H1 (cell line): ENCODE results near the gene FGF21. TPM values are rescaled to one million over a fixed set of nuclear protein-coding genes. Genes with fewer than 3 reads are reported as not detected.

Experiments used
- CTCF ChIA-PET: fragments of 300-600 bp; sonication (Branson Sonifier 250); formaldehyde crosslinking; loops from one replicate; lab custom pipeline; 2021; ENCODE audit not compliant: partially characterized antibody; lab: Charles Lee
- POLR2A ChIA-PET: fragments of 300-600 bp; sonication (Branson Sonifier 250); formaldehyde crosslinking; loops from one replicate; lab custom pipeline; 2021; ENCODE audit warnings: inconsistent platforms; ENCODE audit not compliant: partially characterized antibody; lab: Charles Lee
- DNase-seq, 2 experiments: peaks; one replicate each; pipeline versions ENCODE4 v3.0.0 to v3.0.0-alpha.2; 2010 to 2022; ENCODE audit warnings: low spot score in 2 of 2, low read depth in 1 of 2, mixed read lengths in 1 of 2
- FAIRE-seq: peaks from 2 replicates; lab custom pipeline; 2011; peaks lifted over from hg19 to GRCh38; lab: Jason Lieb, UNC
- H2AFZ ChIP-seq: 2 replicates; pipeline ENCODE4 v1.8.1; 2012; ENCODE audit warnings: low read length, inconsistent platforms
- H2AK5ac ChIP-seq: 2 replicates; pipeline ENCODE4 v1.6.1; 2013; ENCODE audit warnings: low read depth, low read length
- H2BK120ac ChIP-seq: replicated peaks from 2 replicates; pipeline ENCODE3; 2013; ENCODE audit warnings: low read depth, low read length, inconsistent platforms
- H2BK12ac ChIP-seq: 2 replicates; pipeline ENCODE4 v1.6.1; 2013; ENCODE audit warnings: low read depth, low read length
- H2BK15ac ChIP-seq: 2 replicates; pipeline ENCODE4 v1.6.1; 2013; ENCODE audit warnings: low read length
- H2BK20ac ChIP-seq: 2 replicates; pipeline ENCODE4 v1.6.1; 2013; ENCODE audit warnings: low read length
- H2BK5ac ChIP-seq: 2 replicates; pipeline ENCODE4 v1.6.1; 2013; ENCODE audit warnings: low read depth, low read length
- H3K14ac ChIP-seq: 2 replicates; pipeline ENCODE4 v1.6.1; 2013; ENCODE audit warnings: inconsistent platforms; ENCODE audit not compliant: insufficient read length
- H3K18ac ChIP-seq: 2 replicates; pipeline ENCODE4 v1.6.1; 2013; ENCODE audit warnings: low read length; ENCODE audit errors: extremely low read depth
- H3K23ac ChIP-seq: 2 replicates; pipeline ENCODE4 v1.6.1; 2013; ENCODE audit warnings: inconsistent platforms; ENCODE audit not compliant: insufficient read length
- H3K23me2 ChIP-seq: 2 replicates; pipeline ENCODE4 v1.6.1; 2013; ENCODE audit warnings: low read depth, low read length
- H3K27ac ChIP-seq: 2 replicates; pipeline ENCODE4 v1.6.1; 2011; ENCODE audit warnings: low read depth, low read length, inconsistent platforms
- H3K27me3 ChIP-seq, 4 experiments: replicated peaks in 1 of 4; 1 replicate in 1 of 4; 2 replicates in 3 of 4; pipeline versions ENCODE4 v1.6.1 to v1.8.1; 2011 to 2013; ENCODE audit warnings: low read length in 3 of 4, mild to moderate bottlenecking in 3 of 4, inconsistent platforms in 2 of 4, mixed read lengths in 2 of 4, moderate library complexity in 1 of 4; ENCODE audit not compliant: control insufficient read depth in 3 of 4, insufficient read depth in 3 of 4; ENCODE audit errors: extremely low read depth in 1 of 4
- H3K36me3 ChIP-seq, 4 experiments: 2 replicates each; pipeline versions ENCODE4 v1.6.1 to v1.8.1; 2011 to 2013; ENCODE audit warnings: mild to moderate bottlenecking in 4 of 4, low read length in 3 of 4, moderate library complexity in 2 of 4, control low read depth in 1 of 4, inconsistent platforms in 1 of 4; ENCODE audit not compliant: insufficient read depth in 4 of 4, control insufficient read depth in 2 of 4
- H3K4ac ChIP-seq: replicated peaks from 2 replicates; pipeline ENCODE3; 2013; ENCODE audit warnings: low read length, low read depth, mixed read lengths, inconsistent platforms; ENCODE audit not compliant: insufficient read length
- H3K4me1 ChIP-seq, 4 experiments: replicated peaks in 1 of 4; 1 replicate in 1 of 4; 2 replicates in 3 of 4; pipeline versions ENCODE4 v1.6.1 to v1.8.1; 2011 to 2013; ENCODE audit warnings: low read length in 3 of 4, inconsistent platforms in 2 of 4, mixed read lengths in 1 of 4; ENCODE audit not compliant: insufficient read depth in 4 of 4, control insufficient read depth in 3 of 4
- H3K4me2 ChIP-seq, 2 experiments: 2 replicates each; pipeline versions ENCODE4 v1.6.1 to v1.8.1; 2011 to 2013; ENCODE audit warnings: low read depth in 2 of 2, low read length in 2 of 2, control low read depth in 1 of 2, inconsistent platforms in 1 of 2, mild to moderate bottlenecking in 1 of 2; ENCODE audit not compliant: insufficient read depth in 1 of 2
- H3K4me3 ChIP-seq, 4 experiments: fragments of 200-600, 300-600 bp in 1 of 4; sonication (generic), shearing (Covaris generic), sonication (Bioruptor Twin) in 1 of 4; 2 replicates each; pipeline versions ENCODE4 v1.5.1 to v1.8.1; 2011 to 2016; ENCODE audit warnings: low read length in 4 of 4, low read depth in 3 of 4, control low read depth in 2 of 4, inconsistent platforms in 2 of 4, mild to moderate bottlenecking in 2 of 4, mixed read lengths in 1 of 4, moderate library complexity in 1 of 4; ENCODE audit not compliant: insufficient read depth in 2 of 4; ENCODE audit errors: extremely low read depth in 1 of 4
- H3K56ac ChIP-seq: replicated peaks from 2 replicates; pipeline ENCODE3; 2013; ENCODE audit warnings: low read depth, mild to moderate bottlenecking, mixed read lengths, low read length, inconsistent platforms; ENCODE audit not compliant: insufficient read length
- H3K79me1 ChIP-seq: 2 replicates; pipeline ENCODE4 v1.6.1; 2013; ENCODE audit warnings: low read depth, low read length, control low read depth
- H3K79me2 ChIP-seq, 2 experiments: 2 replicates each; pipeline versions ENCODE4 v1.6.1 to v1.8.1; 2012 to 2013; ENCODE audit warnings: low read length in 2 of 2, mild to moderate bottlenecking in 2 of 2, inconsistent platforms in 1 of 2; ENCODE audit not compliant: insufficient read depth in 2 of 2, control insufficient read depth in 1 of 2
- H3K9ac ChIP-seq, 4 experiments: replicated peaks in 1 of 4; 1 replicate in 1 of 4; 2 replicates in 3 of 4; pipeline versions ENCODE4 v1.6.1 to v1.8.1; 2011 to 2013; ENCODE audit warnings: low read depth in 3 of 4, low read length in 3 of 4, control low read depth in 2 of 4, mild to moderate bottlenecking in 2 of 4, moderate library complexity in 2 of 4, inconsistent platforms in 1 of 4; ENCODE audit errors: extremely low read depth in 1 of 4
- H3K9me3 ChIP-seq, 2 experiments: 2 replicates each; pipeline versions ENCODE4 v1.6.1 to v1.8.1; 2012 to 2013; ENCODE audit warnings: mild to moderate bottlenecking in 2 of 2, moderate library complexity in 2 of 2, control low read depth in 1 of 2, inconsistent platforms in 1 of 2, low read depth in 1 of 2, low read length in 1 of 2, mixed read lengths in 1 of 2; ENCODE audit not compliant: insufficient read depth in 2 of 2
- H4K20me1 ChIP-seq, 2 experiments: replicated peaks in 1 of 2; 2 replicates each; pipeline versions ENCODE3 to v1.8.1; 2011 to 2013; ENCODE audit warnings: inconsistent platforms in 2 of 2, low read length in 2 of 2, mild to moderate bottlenecking in 1 of 2; ENCODE audit not compliant: insufficient read depth in 2 of 2, control insufficient read depth in 1 of 2
- H4K5ac ChIP-seq: 2 replicates; pipeline ENCODE4 v1.6.1; 2013; ENCODE audit warnings: low read length, low read depth, mixed read lengths, inconsistent platforms; ENCODE audit not compliant: insufficient read length
- H4K8ac ChIP-seq: 2 replicates; pipeline ENCODE4 v1.8.0; 2013; ENCODE audit warnings: mild to moderate bottlenecking, moderate library complexity, low read length, inconsistent platforms; ENCODE audit not compliant: insufficient read depth; ENCODE audit errors: extremely low read depth
- H4K91ac ChIP-seq: replicated peaks from 2 replicates; pipeline ENCODE3; 2013; ENCODE audit warnings: low read length, mixed read lengths, inconsistent platforms; ENCODE audit not compliant: insufficient read length
- ATF2 ChIP-seq: IDR thresholded peaks from 2 replicates; pipeline ENCODE4 v1.6.1; 2012; ENCODE audit warnings: low read length, inconsistent platforms
- HDAC2 ChIP-seq, 2 experiments: fragments of 300-600 bp in 1 of 2; sonication (generic) in 1 of 2; IDR thresholded peaks; 2 replicates each; pipeline ENCODE4 v1.6.1; 2011 to 2012; ENCODE audit warnings: low read depth in 2 of 2, low read length in 2 of 2, mild to moderate bottlenecking in 2 of 2, moderate library complexity in 2 of 2, borderline replicate concordance in 1 of 2, inconsistent platforms in 1 of 2
- JUND ChIP-seq: IDR thresholded peaks from 2 replicates; pipeline ENCODE4 v1.6.1; 2011; ENCODE audit warnings: mild to moderate bottlenecking, improper control_type of control experiment, low read length
- SP4 ChIP-seq: IDR thresholded peaks from 2 replicates; pipeline ENCODE4 v1.6.1; 2012; ENCODE audit warnings: low read length, inconsistent platforms
- TCF12 ChIP-seq: IDR thresholded peaks from 2 replicates; pipeline ENCODE4 v1.6.1; 2011; ENCODE audit warnings: low read depth, mild to moderate bottlenecking, low read length
- TEAD4 ChIP-seq: IDR thresholded peaks from 2 replicates; pipeline ENCODE4 v1.6.1; 2012; ENCODE audit warnings: low read depth, low read length, inconsistent platforms, mixed read lengths
- WGBS, 2 experiments: shearing (Covaris generic) in 1 of 2; methylation state at CpG; one replicate each; pipeline versions ENCODE4 v1.1.6 to v1.1.7; 2013 to 2015; ENCODE audit warnings: low lambda C conversion rate in 2 of 2, mixed read lengths in 2 of 2, inconsistent platforms in 1 of 2, low coverage in 1 of 2, missing lambda C conversion rate in 1 of 2; ENCODE audit not compliant: insufficient replicate concordance in 2 of 2, insufficient coverage in 1 of 2, insufficient read length in 1 of 2; ENCODE audit errors: extremely low coverage in 1 of 2, missing lambda C conversion rate in 1 of 2; 5-methylcytosine and 5-hydroxymethylcytosine counted together
- polyA plus RNA-seq, 7 experiments: library from polyadenylated mRNA; depleted of rRNA in 3 of 7; stranded (reverse) in 5 of 7; unstranded in 2 of 7; fragments of >200 nt in 5 of 7; fragments of 200-250 nt in 2 of 7; gene quantifications; 1 replicate in 5 of 7; 2 replicates in 1 of 7; 4 replicates in 1 of 7; pipeline versions ENCODE4 v1.2.1 to v1.2.3, GENCODE V29; 2011 to 2013; ENCODE audit warnings: missing spikeins in 2 of 7, mixed read lengths in 2 of 7
- total RNA-seq: library from RNA; stranded (reverse); fragmentation: NEBNext Ultra II Directional; extraction: Animal tissue kit (Norgen Biotek cat#: 25700); gene quantifications from 2 replicates; pipeline ENCODE4 v1.2.1, GENCODE V29; 2021

Gene FGF21
- total and polyA plus RNA-seq, 2 of the 8 experiments (the other 6 are each of a cell fraction or from before 2014, with no cell fraction given) = 0.48 to 0.80 TPM

DNA sequence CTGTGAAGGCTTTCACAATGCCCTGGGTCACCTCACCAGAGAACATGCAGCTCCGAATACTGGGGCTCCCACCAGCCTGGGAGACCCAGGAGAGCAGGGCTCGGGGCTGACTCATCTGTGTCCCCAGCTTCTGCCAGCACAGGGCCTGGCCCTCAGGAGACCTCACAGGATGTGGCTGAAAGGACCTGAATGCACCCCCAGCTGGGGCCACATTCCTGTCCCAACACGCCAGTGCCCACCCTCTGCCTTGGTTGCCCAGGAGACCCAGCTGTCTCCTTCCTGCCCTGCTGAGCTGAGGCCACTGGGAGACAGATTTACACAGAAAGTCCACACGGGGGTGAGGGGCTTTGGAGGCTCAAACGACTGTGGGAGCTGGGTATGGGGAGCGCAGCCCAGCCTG is 43.6 kb downstream of the FGF21 start:
- WGBS, 2 experiments = 50% methylated on average over 6 of the region's 6 CpGs; no CpG with 5 or more reads in 1 of the 2 experiments
- Histone ChIP-seq H4K5ac (peak overlapping the region; percentile 31), H3K56ac (no peak overlapping the region), H3K9ac (no peak overlapping the region; a peak in 1 of 7 replicates), H3K4me1 (peaks cover 0 to 16% (median 10%) of the 10 kb centered on the region in 4 experiments; a peak in 6 of 7 replicates), H4K8ac (peak overlapping the region; percentile 54), H2BK12ac (peak overlapping the region; percentile 90; the same call in 1 of the 2 replicates), H3K79me1 (no peaks in the 10 kb centered on the region), H3K9me3 (no peaks in the 10 kb centered on the region), H3K18ac (peak overlapping the region; percentile 17), H2BK20ac (0 out of 2 replicates have a peak overlapping the region, but pooled peaks have one; percentile 24), H3K4me2 (peak overlapping the region in 1 of 2 experiments; percentile 30; a peak in 3 of 4 replicates), H2AK5ac (peak overlapping the region; percentile 41; the same call in 1 of the 2 replicates), H3K36me3 (no peaks in the 10 kb centered on the region), H4K91ac (peak overlapping the region; percentile 94), H3K27me3 (no peaks in the 10 kb centered on the region), H3K23me2 (no peaks in the 10 kb centered on the region), H3K27ac (peak overlapping the region; percentile 13; the same call in 1 of the 2 replicates), H2AFZ (no peak overlapping the region), H2BK5ac (peak overlapping the region; percentile 83; the same call in 1 of the 2 replicates), H3K14ac (no peak overlapping the region), H4K20me1 (no peaks in the 10 kb centered on the region), H3K4me3 (no peak overlapping the region), H3K23ac (no peak overlapping the region), H3K79me2 (no peaks in the 10 kb centered on the region), H2BK15ac (no peak overlapping the region), H2BK120ac (no peak overlapping the region), H3K4ac (no peak overlapping the region)
- ChIA-PET POLR2A (interaction anchor here (0.8 to 3.7 kb wide), 9 partner anchors 8 to 167 kb away, joined by 3 to 36 read pairs (median 4); partner anchors contain the start of genes BCAT2, FTL, HSD17B14 and PPP1R15A), CTCF (interaction anchor here (0.5 to 14.7 kb wide), 12 partner anchors 9 to 182 kb away, joined by 3 to 285 read pairs (median 4); partner anchors contain the start of gene BCAT2)
- DNase-seq (peak; percentile 64 to 65), FAIRE-seq (no peak)
- TF ChIP-seq ATF2 = no peak
- no peak for TF ChIP-seq SP4
- TF ChIP-seq JUND = peak; percentile 64; the same call in 1 of the 2 replicates
- TF ChIP-seq HDAC2 (IDR thresholded peaks at IDR 0.05; ENCODE audit: borderline replicate concordance in 1 of 2, low read depth in 2 of 2, low read length in 2 of 2) = 0 out of 4 replicates have a peak, but pooled peaks of 1 of the 2 experiments have one; percentile 48
- TF ChIP-seq TEAD4 = peak; percentile 78
- 0 out of 2 replicates have a peak, but pooled peaks have one; percentile 30 for TF ChIP-seq TCF12
